Measurements from ENCODE around the gene TMCC2.

DNA sequence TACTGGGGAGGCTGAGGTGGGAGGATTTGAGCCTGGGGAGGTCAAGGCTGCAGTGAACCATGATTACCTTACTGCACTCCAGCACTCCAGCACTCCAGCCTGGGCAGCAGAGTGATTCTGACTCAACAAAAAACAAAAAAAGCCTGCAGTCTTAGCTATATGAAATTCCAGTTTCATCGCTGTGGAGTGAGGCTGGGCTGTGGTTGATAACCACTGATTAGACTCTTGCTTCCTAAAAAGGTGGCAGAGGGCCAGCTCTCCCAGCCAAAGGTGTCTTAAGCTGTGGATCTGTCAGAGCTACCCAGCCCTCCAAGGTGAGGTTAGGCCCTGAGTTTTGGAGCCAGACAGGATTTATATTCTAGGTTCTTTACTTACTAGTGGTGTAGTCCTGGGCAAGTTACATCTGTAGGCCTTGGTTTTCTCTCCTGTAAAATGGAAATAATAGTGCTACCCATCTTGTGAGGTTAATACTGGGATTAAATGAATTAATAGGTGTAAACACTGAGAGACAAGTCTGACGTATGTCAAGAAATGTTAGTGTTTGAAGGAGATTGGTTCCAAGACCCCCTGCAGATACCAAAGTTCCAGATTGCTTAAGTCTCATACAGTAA is 35.9 kb downstream of the TMCC2 start:
- TF ChIP-seq, protein P1, sequence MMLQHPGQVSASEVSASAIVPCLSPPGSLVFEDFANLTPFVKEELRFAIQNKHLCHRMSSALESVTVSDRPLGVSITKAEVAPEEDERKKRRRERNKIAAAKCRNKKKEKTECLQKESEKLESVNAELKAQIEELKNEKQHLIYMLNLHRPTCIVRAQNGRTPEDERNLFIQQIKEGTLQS (IDR thresholded peaks at IDR 0.05): no peak
- TF ChIP-seq POLR2AphosphoS5 (IDR thresholded peaks at IDR 0.05; ENCODE audit: low read depth, low read length) (no peak), POLR2A (IDR thresholded peaks at IDR 0.05; ENCODE audit: borderline replicate concordance, extremely low read depth, insufficient read depth, insufficient read length) (no peak), ZNF274 (IDR thresholded peaks at IDR 0.05; ENCODE audit: low read depth, low read length) (no peak), EZH2 (IDR thresholded peaks at IDR 0.05) (no peak), RAD21 (IDR thresholded peaks at IDR 0.05; ENCODE audit: low read depth) (no peak), TCF7L2 (IDR thresholded peaks at IDR 0.05; ENCODE audit: borderline replicate concordance, extremely low read depth, insufficient read depth, insufficient read length) (no peak), CEBPB (IDR thresholded peaks at IDR 0.05; ENCODE audit: low read depth) (no peak), SIN3A (IDR thresholded peaks at IDR 0.05; ENCODE audit: low read depth) (no peak), FOSL1 (IDR thresholded peaks at IDR 0.05; ENCODE audit: low read depth) (no peak)
- TF ChIP-seq, protein P2, sequence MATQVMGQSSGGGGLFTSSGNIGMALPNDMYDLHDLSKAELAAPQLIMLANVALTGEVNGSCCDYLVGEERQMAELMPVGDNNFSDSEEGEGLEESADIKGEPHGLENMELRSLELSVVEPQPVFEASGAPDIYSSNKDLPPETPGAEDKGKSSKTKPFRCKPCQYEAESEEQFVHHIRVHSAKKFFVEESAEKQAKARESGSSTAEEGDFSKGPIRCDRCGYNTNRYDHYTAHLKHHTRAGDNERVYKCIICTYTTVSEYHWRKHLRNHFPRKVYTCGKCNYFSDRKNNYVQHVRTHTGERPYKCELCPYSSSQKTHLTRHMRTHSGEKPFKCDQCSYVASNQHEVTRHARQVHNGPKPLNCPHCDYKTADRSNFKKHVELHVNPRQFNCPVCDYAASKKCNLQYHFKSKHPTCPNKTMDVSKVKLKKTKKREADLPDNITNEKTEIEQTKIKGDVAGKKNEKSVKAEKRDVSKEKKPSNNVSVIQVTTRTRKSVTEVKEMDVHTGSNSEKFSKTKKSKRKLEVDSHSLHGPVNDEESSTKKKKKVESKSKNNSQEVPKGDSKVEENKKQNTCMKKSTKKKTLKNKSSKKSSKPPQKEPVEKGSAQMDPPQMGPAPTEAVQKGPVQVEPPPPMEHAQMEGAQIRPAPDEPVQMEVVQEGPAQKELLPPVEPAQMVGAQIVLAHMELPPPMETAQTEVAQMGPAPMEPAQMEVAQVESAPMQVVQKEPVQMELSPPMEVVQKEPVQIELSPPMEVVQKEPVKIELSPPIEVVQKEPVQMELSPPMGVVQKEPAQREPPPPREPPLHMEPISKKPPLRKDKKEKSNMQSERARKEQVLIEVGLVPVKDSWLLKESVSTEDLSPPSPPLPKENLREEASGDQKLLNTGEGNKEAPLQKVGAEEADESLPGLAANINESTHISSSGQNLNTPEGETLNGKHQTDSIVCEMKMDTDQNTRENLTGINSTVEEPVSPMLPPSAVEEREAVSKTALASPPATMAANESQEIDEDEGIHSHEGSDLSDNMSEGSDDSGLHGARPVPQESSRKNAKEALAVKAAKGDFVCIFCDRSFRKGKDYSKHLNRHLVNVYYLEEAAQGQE (IDR thresholded peaks at IDR 0.05; ENCODE audit: low read depth): no peak
- TF ChIP-seq, protein P3, sequence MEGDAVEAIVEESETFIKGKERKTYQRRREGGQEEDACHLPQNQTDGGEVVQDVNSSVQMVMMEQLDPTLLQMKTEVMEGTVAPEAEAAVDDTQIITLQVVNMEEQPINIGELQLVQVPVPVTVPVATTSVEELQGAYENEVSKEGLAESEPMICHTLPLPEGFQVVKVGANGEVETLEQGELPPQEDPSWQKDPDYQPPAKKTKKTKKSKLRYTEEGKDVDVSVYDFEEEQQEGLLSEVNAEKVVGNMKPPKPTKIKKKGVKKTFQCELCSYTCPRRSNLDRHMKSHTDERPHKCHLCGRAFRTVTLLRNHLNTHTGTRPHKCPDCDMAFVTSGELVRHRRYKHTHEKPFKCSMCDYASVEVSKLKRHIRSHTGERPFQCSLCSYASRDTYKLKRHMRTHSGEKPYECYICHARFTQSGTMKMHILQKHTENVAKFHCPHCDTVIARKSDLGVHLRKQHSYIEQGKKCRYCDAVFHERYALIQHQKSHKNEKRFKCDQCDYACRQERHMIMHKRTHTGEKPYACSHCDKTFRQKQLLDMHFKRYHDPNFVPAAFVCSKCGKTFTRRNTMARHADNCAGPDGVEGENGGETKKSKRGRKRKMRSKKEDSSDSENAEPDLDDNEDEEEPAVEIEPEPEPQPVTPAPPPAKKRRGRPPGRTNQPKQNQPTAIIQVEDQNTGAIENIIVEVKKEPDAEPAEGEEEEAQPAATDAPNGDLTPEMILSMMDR (IDR thresholded peaks at IDR 0.05 in 2 of 3, conservative IDR thresholded peaks at IDR 0.05 in 1 of 3; ENCODE audit: borderline replicate concordance in 1 of 3, insufficient read depth in 1 of 3, low read depth in 2 of 3, low read length in 2 of 3): no peak
